Activated T-helper 9 cell treated with anti-CD3 and anti-CD28 coated beads, Interleukin-2, amount 50 U/mL, for 16 hours (primary cell): ENCODE measurements around the gene HGFAC.

Experiments
- DNase-seq: peaks from one replicate; pipeline ENCODE4 v3.0.0-alpha.2; 2020; ENCODE audit warnings: low read depth

HGFAC gene

DNA sequence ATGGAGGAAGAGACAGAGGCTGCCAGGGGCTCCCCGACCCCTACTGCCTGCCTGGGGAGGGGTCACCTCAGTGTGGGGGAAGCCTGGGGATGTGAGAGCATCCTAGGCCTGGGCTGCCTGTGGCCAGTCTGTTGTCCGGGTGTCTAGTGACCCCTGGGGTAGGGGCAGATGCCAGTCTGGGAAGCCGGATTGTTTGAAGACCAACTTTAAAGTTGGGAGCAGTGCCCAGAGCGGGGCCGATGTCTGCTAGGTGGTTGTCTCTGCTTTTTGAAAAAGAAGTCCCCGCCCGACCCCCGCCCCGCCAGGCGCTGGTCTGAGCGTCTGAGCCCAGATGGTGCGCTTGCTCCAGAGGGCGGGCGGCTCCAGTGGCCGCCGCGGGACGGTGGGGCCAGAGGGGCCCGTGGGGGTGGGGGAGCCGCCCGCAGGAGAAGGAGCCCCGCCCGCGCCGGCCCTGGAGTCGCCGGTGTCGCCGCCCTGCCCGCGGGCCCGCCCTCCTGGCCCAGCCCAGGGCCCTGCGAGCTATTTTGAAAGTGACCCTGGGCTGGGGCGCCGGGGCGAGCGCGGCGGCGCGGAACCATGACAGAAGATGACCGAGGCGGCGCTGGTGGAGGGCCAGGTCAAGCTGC lies 21.1 kb downstream of the HGFAC start, which contains the start of gene DOK7:
Gene DOK7, plus strand, starts transcription at position 517 of the 626 bp plus-strand sequence. Its CDS starts 70 bp downstream, at position 587.
- no peak for DNase-seq

DNA sequence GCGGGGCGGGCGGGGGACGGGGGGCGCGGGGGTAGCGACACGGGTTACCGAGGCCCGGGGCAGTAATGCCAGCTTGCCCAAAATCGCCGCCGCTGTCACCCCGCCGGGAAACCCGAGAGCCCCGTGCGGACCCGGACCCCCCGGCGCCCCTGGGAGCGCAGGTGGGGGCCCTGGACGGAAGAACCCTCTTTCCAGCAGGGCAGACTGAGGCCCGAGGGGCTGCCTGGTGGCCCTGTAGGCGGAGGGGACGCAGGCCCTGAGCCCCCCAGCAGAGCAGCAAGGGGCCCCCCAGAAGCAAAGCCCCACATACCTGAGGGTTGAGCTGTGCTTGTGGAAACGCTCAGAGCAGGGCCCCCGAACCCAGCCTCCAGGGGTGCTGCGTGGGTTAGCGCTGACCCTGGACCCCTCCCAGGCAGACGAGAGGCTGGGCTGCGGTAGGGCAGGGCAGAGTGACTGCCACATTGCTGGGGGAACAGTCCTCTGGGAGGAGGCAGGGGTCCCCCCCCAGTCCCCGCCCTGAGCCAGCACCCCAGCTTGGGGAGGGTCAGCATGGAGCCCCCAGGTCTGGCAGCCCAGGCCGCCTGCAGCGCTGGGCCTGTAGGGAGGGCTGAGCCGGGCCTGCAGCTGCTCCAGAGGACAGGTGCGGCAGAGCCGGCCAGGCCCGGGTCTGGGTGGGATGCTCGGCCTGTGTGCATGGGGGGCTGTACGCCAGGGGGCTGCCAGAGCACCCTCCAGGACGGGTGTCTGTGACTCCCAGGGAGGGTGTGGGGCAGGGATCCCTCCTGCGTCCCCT lies 22.0 kb downstream of the HGFAC start:
- DNase-seq, result no peak

DNA sequence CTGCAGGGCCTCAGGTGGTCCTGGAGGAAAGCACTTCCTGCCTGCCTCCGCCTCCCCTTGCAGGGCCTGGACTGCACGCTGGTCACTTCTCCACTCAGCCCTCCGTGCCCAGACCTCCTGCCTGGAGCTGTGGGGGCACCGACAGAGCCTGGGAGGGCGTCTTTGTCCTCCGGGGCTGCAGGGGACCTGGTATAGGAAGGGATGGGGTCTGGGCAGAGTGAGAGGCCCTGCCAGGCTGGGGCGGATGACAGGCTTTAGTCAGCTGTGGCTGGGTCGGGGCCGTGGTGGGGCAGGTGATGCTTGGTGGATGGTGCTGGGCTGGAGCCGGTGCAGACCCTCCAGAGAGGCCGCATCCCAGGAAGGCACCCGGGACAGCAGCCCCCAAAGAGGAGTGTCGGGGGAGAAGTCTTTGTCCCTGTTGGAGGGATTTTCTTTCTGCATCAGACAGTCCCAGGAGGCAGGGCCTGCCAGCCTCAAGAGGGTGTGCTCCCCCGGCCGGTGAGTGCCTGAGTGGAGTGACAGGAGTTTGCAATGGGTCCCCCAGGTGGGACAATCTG lies 22.7 kb downstream of the HGFAC start:
- DNase-seq, result no peak

DNA sequence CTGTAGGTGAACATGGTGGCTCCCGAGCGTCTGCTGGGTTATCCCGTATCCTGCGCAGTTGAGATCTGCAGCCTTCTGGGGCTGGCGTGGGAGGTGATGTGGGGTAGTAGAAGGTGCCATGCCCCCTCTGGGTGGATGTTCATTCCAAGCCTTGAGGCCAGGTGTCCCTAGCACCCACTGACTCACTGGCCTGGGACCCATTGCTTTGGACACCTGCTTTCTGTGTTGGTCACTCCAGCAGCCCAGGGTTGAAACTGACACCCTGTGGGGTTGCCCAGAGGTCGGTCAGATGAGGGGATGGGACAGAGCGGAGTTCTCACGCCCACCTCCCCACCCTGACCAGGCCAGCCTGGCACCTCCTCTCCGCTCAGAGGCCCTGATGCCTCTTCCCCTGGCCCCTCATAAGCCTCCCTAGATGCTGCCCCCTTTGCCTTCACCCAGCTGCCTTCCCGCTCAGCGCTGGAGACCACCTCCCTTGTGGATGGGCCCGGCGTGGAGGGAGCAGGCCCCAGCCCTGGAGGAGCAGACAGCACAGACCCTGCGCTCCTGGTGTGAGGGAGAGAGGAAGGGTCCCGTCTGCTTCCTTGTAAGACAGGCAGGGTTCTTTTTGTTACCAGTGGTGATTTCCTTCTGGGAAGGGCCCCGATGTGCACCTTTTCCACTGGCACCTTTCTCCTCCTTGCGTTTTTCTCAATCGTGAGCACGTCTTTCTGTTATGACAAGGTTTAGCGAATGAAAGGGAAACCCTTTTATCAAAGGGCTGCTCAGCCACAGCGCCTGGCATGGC lies 23.3 kb downstream of the HGFAC start:
- no peak for DNase-seq

DNA sequence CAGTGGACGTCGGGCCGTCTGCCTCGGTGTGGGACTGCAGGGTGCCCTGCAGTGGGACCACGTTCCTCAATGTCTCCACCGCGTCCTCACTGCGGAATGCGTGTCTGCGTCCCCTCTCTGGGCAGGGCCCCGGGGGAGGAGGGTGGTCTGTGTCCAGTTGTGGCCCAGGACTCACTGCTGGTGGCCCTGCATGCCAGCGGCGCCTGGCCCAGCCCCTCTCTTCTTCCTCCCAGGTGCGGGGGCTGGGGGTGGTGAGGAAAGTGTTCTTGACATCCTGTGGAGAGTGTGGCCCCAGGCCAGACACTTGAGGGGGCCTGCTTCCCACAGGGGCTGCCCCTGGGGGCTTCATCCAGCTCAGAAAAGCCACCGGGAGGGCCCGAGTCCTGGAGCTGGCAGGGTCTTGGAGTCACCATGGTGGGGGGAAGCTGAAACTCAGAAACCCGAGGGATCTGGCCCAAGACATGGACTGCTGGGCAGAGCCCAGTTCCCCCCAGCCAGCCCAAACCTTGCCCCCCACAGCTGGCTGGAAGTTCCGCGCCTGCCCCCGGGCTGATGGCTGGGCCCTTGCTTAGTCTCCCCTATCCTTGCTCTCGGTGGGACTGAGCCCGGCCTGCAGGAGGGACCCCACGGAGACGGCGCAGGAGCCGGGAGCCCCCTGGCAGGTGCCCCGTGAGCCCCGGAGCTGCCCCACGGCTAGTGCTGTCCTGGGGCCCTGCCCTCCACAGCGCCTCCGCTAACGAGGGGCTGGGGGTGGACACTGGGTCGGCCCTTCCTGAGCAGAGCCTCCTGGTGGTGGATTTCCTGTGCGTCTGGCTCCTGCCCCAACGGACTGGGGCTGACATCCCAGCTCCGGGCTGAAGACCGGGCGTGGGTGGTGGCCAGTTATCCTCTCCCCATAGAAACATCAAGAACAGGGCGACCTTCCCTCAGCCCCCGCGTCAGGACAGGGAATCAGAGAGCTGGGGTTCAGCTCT lies 24.2 kb downstream of the HGFAC start:
- DNase-seq, result no peak

DNA sequence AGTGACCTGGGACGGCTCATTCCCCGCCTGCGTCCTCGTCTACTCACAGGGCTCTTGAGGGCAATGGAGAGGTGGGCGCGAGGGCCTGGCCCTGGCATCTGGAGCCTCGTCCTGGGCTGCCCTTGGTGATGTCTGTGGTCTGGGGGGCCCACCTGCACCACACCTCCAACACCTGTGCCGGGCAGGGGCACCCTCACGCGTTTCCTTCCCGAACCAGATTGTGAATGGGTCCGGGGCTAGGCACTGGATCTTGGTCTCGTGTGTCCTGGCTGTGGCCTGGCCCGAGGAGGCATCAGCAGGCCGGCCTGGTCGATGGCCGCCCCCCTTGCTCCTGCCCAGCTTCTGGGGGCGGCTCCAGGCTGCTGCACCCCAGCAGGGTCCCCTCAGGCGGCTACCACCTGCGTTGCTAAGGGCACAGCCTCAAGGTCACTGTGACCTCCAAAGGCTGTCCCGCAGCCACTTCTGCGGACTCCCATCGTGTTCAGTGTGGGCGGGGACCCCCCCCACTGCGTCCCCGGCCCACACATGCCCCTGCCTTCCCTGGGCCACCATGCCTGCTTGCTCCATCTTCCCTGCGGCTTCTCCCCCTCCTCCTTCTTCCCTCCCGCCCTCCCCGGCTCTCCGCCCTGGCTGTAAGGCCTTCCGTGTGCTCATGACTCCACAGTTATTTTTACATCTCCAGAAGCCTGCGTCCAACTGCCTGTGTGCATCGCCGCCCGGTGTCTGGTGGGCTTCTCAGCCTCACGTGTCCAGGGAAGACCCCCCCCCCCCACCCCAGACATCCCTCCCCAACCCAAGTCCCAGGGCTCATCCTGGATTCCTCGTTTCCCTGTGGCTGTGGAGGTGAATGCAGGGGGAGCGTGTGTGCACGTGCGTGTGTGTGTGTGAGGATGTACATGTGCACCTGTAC lies 25.2 kb downstream of the HGFAC start:
- DNase-seq, result no peak

DNA sequence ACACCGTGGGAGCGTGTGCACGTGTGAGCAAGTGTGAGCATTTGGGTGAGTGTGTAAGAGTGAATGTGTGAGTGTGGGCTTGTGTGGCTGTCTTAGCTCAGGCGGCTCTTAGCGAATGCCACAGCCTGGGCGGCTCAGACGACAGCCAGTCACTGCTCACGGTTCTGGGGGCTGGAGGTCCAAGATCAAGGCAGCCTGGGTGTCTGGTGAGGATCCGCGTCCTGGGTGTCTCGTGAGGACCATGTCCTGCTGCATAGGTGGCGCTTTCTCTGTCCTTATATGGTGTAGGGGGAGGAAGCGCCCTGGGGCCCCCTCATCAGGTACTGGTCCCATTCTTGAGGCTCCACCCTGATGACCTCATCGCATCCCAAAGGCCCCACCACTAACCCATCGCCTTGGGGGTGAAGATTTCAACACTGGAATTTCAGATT lies 25.8 kb downstream of the HGFAC start:
- no peak for DNase-seq

DNA sequence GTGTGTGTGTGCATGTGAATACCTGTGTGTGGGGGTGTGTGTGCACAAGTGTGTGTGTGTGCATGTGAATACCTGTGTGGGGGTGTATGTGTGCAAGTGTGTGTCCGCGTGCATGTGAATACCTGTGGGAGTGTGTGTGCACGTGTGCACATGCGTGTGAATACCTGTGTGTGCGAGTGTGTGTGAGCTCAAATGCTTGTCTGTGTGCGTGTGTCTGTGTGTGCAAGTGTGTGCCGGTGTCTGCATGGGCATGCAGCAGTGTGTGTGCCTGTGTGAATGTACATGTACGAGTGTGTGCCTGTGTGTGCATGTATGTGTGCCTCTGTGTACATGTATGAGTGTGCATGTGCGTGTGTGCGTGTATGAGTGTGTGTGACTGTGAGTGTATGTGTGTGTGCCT lies 26.4 kb downstream of the HGFAC start:
- DNase-seq, result no peak

DNA sequence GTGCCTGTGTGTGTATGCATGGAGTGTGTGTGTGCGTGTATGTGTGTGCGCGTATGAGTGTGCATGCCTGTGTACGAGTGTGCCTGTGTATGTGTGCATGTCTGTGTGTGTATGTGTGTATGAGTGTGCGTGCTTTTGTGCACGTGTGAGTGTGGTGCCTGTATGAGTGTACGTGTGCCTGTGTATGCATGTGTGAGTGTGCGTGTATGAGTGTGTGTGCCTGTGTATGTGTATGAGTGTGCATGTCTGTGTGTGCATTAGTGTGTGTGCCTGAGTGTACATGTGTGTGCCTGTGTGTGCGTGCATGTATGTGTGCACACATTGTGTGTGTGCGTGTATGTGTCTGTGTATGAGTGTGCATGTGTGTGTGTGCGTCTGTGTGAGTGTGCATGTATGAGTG lies 27.0 kb downstream of the HGFAC start:
- no peak for DNase-seq

DNA sequence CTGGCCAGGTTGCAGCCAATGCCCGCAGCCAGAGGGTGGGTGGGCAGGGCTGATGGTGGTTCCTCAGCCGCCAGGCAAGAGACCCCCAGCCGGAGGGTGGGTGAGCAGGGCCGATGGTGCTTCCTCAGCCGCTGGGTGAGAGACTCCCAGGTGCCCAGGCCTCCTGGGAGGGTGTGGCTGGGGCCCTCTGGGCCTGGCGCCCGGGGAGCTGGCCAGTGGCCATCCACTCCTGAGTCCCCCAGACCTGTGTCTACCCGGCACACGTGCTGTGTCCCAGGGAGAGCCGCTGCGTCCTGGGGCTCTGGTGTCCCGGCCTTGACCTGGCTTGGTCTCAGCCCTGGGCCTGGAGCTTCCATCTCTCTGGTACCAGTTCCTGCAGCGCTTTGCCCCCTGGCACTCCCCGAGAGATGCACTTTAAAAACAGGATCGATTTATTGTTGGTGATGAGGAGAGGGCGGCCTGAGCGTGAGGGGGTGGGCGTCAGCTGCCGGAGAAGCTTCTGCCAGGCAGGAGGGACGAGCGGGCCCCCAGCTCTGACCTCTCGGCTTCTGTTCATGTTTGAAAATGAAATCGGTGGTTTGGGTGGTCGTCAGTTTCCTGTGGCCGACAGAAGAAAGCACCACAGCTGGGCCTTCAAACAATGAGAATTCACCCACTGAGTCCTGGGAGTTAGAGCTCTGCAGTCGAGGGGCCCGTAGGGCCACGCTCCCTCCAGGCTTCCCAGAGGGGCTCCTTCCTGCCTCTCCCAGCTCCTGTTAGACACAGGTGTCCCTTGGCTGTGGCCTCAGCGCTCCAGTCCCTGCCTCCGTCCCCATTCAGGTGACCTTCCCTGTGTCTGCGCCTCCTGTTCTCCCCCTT lies 27.8 kb downstream of the HGFAC start:
- DNase-seq, result no peak

DNA sequence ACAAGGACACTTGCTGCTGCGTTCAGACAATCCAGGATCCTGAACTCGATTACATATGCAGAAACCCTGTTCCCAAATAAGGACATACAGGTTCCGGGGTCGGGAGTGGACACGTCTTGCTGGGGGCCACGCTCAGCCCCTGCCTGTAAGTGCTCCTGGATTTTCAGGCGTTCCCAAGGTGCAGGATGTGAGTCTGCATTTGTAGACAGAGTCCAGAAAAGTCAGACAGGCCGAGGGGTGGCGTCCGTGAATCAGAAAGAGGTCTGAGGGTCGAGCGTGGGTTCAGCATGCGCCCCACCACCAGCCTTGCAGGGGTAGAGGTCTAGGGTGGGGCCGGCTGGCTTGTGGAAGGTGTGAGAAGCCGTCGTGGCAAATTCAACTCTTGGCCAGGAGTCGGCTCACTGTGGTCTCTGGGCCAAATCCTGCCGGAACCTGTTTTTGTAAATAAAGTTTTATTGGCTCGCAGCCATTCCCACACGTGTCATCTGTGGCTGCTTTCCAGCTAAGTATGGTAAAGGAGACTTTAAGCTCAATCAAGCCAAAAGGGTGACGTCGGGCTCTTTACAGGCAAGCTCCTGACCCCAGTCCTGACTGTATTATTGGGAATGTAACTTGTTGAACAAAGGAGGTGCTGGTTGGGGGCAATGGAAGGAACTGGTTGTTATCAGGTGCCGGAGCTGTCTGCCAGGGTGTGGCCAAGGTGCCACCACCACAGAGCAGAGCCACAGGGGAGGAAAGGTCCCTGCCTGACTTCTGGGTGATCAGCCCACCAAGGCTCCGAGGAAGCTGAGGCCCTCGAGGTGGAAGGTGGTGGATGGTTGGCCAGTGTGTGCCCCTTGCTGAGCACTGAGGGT lies 28.7 kb downstream of the HGFAC start:
- DNase-seq, result no peak

DNA sequence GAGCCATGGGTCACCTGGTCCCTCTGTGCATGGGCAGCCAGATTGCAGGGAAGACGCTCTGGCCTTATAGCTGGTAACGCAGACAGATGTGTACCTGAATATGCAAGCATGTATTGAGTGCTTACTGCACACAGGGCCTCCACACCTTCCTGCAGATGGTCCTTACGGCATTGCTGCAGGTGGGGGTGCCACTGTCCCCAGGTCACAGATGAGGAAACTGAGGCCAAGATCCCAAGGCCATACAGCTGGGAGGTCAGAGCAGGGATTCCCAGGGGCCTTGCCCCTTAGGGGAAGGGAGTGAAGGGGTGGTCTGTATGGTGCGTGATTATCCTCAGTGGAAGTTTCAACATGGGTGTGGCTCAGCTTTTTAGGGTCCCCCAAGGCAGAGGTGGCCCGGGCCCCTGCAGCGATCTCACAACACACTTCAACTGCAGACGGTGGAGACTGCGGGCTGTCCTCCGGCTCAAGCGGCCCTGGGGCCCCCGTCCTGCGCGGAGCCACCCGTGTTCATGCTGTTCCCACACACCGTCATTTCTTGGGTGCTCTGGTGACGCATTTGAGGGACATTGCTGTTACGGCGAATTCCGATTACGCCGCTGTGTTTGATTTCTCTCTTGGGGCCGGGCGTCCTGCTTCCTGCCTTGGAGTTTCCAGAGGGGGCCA lies 29.5 kb downstream of the HGFAC start:
- no peak for DNase-seq

DNA sequence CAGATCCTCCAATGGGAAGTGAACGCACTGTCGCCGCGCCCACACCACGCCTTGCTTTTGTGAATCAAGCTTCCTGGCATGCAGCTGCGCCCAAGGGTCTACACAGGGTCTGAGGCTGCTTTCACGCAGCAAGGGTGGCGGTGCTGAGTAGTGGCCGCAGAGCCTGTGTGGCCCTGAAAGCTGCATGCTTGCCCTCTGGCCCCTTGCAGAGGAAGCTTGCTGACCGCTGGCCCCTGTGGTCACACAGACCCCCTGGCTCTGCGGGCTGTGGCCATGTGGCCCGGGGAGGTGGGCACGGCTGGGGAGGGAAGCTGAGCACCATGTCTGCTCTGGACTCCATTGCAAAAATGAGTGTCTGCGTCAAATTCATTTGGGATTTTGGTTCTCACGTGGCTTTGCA lies 30.1 kb downstream of the HGFAC start:
- no peak for DNase-seq

DNA sequence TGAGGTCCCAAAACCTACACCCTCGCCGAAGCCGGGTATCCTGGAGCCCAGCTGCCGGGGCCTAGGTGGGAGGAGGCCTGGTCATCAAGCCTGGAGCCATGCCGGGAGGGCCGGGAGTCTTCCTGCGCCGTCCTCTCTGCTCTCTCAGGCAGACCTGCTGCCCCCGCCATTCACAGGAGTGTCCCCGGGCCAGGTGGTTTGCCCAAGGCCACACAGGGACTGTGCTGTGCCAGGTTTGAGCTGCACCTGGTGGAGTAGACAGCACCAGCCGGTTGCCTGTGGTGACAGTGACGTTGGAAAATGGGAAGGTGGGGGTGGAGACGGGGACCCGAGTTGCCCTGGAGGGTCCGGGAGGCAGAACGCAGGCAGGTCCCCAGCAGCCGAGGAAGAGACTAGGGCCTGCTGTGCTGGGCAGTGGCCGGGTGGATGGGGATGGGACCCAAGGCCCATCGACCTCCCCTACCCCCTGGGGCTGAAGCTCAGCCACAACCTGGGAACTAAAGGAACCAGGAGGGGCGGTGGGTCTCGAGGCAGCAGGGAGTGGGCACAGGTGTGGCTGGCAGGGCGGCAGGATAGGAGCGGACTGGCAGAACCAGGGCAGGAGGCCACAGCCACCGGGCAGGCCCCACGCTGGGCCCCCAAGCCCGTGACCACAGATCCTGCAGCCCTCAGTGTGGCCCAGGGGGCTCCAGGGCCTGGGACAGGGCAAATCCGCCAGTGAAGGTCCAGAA lies 30.8 kb downstream of the HGFAC start:
- no peak for DNase-seq

DNA sequence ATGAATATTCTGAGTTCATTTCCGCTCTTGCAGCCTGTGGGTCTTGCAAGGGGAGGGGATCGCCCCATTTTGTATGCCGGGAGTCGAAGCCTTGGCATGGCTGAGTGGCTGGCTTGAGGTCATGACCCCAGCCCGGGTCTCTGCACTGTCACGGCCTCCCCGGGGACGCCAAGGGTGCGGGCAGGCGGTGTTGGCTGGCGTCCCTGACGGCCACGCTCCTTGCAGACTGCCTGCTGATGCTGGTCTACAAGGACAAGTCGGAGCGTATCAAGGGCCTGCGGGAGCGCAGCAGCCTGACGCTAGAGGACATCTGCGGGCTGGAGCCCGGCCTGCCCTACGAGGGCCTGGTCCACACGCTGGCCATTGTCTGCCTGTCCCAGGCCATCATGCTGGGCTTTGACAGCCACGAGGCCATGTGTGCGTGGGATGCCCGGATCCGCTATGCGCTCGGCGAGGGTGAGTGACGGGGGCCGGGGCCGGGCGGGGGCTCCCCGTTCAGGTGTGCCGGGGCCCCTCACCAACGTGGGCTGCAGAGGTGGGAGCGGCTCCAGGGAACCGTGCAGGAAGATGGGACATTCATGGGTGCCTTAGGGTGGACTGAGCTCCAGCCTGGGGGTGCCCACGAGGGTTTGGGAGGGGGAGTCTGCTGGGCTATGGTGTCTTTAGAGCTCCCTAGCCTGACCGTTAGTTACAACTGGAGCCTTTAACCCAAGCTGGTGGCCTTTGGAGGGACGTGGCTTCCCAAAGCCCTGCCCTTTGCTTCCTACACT lies 31.6 kb downstream of the HGFAC start:
- DNase-seq, result no peak
